Measurements from ENCODE around the gene ZNF593OS.

- no peak for TF ChIP-seq CTCF (IDR thresholded peaks at IDR 0.05)
- no peak for TF ChIP-seq POLR2A (IDR thresholded peaks at IDR 0.05)
- TF ChIP-seq EP300 (IDR thresholded peaks at IDR 0.05) = no peak
These were observed 10.2 kb upstream of the ZNF593OS start for GRCh38 chr1:26181586-26182382.

Data from tibial nerve (tissue), 4 donors.